Measurements from ENCODE around the gene MYL6B.
"Not testable (repeated sequence)": the region's sequence is repeated elsewhere in the genome, so short reads cannot be mapped to it uniquely, and the experiment has no call there.

The MYL6B gene

DNA sequence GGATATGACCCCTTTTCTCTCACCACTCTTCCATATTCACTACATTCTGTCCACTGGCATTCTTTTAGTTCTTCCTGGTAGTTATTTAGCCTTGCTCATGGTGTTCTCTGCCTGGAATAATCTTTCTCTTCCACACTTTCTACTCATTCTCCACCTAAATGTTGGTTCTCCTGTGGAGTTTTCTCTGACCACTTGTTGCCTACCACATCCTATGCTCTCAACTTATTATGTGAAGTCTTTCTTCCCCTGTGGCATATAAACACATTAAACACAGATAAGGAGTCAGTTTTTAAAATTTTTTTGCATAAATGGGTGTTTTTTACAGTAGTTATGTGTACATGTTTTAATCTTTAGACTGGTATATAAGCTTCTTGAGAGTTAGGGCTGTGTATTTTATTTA lies 40.2 kb downstream of the MYL6B start:
- no peak for DNase-seq
- intact Hi-C loops (cut with DNase I), result loop anchor here (10.0 kb wide), 1 partner anchor 72 kb away; the partner anchor contains the start of gene COQ10A

- intact Hi-C loops (cut with DNase I), result loop anchor here (10.0 kb wide), 1 partner anchor 72 kb away; the partner anchor contains the start of gene COQ10A
- peak in 40 of 42 donors; percentile 27 to 91 (median 70) for DNase-seq
Observed at GRCh38 chr12:56193025-56193578, 40.7 kb downstream of the MYL6B start.

- DNase-seq, result not testable (repeated sequence)
- intact Hi-C loops (cut with DNase I), result loop anchor here (10.0 kb wide), 1 partner anchor 68 kb away; the partner anchor contains the start of gene COQ10A
Observed at GRCh38 chr12:56196818-56197550, 44.6 kb downstream of the MYL6B start.

- DNase-seq, result no peak
- intact Hi-C loops (cut with DNase I), result loop anchor here (10.0 kb wide), 1 partner anchor 67 kb away; the partner anchor contains the start of gene COQ10A
Observed at GRCh38 chr12:56197921-56198635, 45.7 kb downstream of the MYL6B start.

DNA sequence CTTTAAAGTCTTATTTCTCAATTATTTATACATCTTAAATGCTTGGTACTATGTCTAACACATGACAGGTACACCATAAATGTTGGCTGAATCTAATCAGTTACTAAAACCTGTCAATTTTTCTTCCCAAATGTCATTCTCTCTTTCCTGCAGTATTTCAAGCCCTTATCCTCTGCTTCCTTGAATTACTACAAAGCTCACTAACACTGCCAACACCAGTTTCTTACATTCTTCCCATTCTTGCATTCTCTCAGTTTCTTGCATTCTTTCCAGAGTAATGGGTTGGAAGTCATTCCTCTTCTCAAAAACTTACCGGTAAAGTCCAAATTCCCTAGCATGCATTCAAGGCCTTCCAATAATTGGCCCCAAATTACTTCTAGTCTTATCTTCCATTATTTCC lies 46.4 kb downstream of the MYL6B start:
- intact Hi-C loops (cut with DNase I), result loop anchor here (10.0 kb wide), 1 partner anchor 66 kb away; the partner anchor contains the start of gene COQ10A
- no peak for DNase-seq

DNA sequence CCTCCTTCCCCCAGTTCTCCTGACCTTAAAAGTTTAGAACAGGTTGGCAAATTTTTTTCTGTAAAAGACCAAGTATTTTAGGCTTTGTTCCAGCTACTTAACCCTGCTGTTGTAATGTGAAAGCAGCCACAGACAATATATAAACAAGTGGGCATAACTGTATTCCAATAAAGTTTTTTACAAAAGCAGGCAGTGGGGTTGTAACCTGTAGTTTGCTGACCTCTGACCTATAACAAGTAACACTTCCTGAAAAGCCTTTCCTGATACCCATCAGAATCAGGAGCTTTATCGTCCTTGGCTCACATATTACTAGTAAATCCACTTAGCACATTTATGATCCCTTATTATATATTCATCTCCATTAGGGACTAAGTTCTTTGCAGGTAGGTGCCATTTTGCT lies 50.0 kb downstream of the MYL6B start:
- intact Hi-C loops (cut with DNase I), result no loop called here
- no peak for DNase-seq

DNA sequence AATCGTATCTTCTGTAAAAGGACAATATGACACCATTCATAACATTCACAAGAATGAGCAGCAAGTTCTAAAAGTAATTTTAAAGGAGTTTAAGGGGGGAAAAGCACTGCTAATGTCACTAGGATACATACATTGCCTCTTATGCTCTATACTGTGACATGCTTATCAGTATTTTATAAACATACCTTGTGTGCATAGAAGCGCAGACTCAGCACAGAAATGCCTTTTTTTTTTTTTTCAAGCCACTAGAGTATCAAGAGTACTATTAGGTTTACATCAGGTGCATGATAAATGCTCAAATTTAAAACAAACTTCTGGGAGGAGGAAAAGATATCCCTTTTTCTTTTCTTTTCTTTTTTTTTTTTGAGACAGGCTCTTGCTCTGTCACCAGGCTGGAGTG lies 50.5 kb downstream of the MYL6B start:
- no peak for DNase-seq
- intact Hi-C loops (cut with DNase I), result no loop called here

DNA sequence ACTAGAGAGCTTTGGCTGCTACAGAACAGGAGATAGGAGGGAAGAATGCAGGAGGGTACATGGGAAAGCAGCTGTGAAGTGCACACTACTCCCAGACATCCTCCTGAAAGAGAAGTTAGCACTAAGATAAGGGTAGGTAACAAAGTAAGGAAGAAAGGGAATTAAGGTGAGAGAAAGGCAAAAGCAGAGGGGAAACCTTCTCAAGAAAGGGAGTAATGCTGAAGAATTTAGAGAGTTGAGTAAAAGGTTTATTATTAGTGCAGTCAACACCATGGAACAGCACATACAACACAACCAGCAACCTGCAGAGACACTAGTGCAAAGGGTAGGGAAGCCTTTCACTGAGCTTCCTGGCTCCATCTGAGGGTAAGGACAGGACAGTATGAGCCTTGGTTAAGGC lies 51.9 kb downstream of the MYL6B start:
- intact Hi-C loops (cut with DNase I), result no loop called here
- DNase-seq, result no peak

DNA sequence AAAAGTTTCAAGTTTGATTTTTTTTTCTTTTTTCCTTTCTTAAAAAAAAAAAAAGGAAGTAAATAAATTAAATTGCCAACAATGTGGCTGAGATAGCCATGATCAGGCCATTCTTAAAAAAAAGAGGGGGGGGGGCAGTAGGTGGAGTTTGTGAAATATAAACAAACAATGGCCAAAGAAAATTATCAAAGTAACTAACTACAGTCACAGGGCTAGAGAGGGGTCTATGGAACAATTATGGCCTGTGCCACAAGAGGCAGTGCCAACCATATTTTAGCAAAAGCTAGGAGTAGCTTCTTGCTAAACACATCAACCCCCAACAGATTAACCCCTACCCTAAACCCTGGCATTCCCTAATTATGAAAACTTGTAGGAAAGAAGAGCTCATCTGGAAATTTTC lies 53.1 kb downstream of the MYL6B start:
- DNase-seq, result no peak
- intact Hi-C loops (cut with DNase I), result no loop called here

GRCh38 chr12:56206452-56207166 lies 54.2 kb downstream of the MYL6B start:
- intact Hi-C loops (cut with DNase I), result no loop called here
- peak in 32 of 42 donors; percentile 16 to 69 (median 37) for DNase-seq

Data from head of caudate nucleus (tissue), 42 donors.